Measurements from ENCODE around the gene ATG7.

ATG7 gene

DNA sequence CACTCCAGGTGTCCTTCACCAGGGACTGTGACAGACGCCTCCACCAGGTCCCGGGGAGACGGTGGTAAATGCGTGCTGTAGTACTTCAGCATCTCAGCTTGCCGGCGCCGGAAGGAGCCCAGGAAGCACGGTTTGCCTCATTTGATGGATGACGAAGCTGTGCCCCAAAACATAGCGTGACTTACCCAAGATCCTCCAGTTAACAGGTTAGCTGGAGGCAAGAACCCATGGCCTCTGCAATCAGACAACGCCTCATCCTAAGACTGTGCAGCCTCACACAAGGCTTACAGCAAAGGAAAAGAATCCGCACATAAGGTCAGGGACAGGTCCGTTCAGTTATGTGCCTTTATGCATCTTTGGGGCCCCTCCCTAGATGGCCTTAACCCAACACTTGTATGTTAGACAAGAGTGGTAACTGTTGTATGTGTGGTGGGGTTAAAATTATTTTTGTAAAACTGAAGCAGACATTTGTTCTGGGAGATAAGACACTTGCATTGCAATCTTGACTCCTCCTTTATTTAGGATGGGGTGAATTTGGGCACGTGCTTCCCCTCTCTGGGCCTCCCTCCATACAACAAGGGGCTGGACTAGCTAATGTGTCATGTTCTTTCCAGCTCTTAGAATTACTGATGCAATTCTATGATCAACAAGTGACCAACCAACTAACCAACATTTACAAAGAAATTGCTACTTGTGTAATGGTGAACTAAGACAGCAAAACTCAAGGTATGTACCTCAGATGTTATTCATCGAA is 332.1 kb downstream of the ATG7 start:
- DNase-seq (ENCODE audit: low read depth in 3 of 3, low spot score in 1 of 3): no peak

DNA sequence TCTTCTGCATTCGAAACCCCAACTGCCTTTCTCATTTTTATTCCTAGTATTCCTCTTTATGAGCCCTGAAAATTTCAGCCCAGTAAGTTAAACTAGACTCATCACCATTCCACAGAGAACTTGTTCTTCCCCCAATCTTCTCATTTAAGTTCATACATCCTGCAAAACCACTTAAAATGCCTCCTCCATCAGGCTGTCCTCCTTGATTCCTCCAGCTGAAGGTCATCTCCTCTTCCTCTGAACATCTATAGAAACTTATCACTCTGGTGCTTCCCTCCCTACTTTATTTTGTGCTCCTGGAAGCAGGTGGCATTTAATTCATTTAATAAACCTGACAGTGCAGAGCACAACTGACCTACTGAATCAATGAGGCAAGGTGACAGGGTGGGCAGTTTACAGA is 333.2 kb downstream of the ATG7 start:
- no peak for DNase-seq (ENCODE audit: low read depth in 3 of 3, low spot score in 1 of 3)

DNA sequence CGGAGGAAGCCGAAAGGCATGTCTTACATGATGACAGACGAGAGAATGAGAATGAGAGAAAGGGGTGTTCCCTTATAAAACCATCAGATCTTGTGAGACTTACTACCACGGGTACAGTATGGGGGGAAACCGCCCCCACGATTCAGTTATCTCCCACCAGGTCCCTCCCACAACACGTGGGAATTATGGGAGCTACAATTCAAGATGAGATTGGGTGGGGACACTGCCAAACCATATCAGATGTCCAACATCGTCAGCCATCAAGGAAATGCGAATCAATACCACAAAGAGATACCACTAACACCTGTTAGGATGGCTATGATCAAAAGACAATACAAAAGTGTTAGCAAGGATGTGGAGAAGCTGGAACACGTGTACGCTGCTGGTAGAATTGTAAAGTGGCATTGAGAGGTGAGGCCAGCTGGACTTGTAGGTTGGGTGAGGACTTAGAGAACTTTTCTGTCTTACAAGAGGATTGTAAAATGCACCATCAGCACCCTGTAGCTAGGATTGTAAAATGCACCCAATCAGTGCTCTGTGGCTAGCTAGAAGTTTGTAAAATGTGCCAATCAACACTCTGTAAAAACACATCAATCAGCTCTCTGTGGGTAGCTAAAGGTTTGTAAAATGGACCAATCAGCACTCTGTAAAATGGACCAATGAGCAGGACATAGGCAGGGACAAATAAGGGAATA is 334.0 kb downstream of the ATG7 start:
- no peak for DNase-seq (ENCODE audit: low read depth in 3 of 3, low spot score in 1 of 3)

GRCh38 chr3:11606865-11607440 is 334.8 kb downstream of the ATG7 start:
- no peak for DNase-seq (ENCODE audit: low read depth in 3 of 3, low spot score in 1 of 3)
